NCI-H82 (cell line): ENCODE results near the gene LSAMP.
A peak's percentile ranks its signal among the peaks of the same experiment; 100 is the strongest.

ENCODE experiments used
- DNase-seq: peaks from one replicate; lab custom pipeline; 2025; lab: John Stamatoyannopoulos, UW

LSAMP gene

GRCh38 chr3:116432795-116433194, 12.5 kb downstream of the LSAMP start:
- DNase-seq, result no peak

- peak; percentile 8 for DNase-seq
These were observed 15.6 kb downstream of the LSAMP start for GRCh38 chr3:116429479-116430269.

GRCh38 chr3:116426036-116426435, 19.3 kb downstream of the LSAMP start:
- no peak for DNase-seq

- DNase-seq, result no peak
These were observed 20.2 kb downstream of the LSAMP start for GRCh38 chr3:116425126-116425525.

- no peak for DNase-seq
These were observed 21.3 kb downstream of the LSAMP start for GRCh38 chr3:116423945-116424344.

GRCh38 chr3:116423374-116423773, 21.9 kb downstream of the LSAMP start:
- DNase-seq, result peak; percentile 97

- DNase-seq, result peak; percentile 80
These were observed 28.1 kb downstream of the LSAMP start for GRCh38 chr3:116417151-116417550.

GRCh38 chr3:116413319-116413718, 32.0 kb downstream of the LSAMP start:
- DNase-seq, result peak; percentile 19

GRCh38 chr3:116408473-116408872, 36.8 kb downstream of the LSAMP start:
- DNase-seq, result no peak

GRCh38 chr3:116405231-116405630, 40.1 kb downstream of the LSAMP start:
- no peak for DNase-seq

- no peak for DNase-seq
These were observed 45.5 kb downstream of the LSAMP start for GRCh38 chr3:116399701-116400226.

GRCh38 chr3:116394365-116394764, 50.9 kb downstream of the LSAMP start:
- no peak for DNase-seq

- no peak for DNase-seq
These were observed 52.1 kb downstream of the LSAMP start for GRCh38 chr3:116393199-116393598.

- DNase-seq, result no peak
These were observed 53.0 kb downstream of the LSAMP start for GRCh38 chr3:116392291-116392690.

GRCh38 chr3:116391296-116392201, 53.7 kb downstream of the LSAMP start:
- DNase-seq, result no peak

GRCh38 chr3:116390318-116390717, 55.0 kb downstream of the LSAMP start:
- DNase-seq, result no peak

- peak; percentile 81 for DNase-seq
These were observed 56.4 kb downstream of the LSAMP start for GRCh38 chr3:116388867-116389385.

- DNase-seq, result no peak
These were observed 59.1 kb downstream of the LSAMP start for GRCh38 chr3:116386168-116386567.

- DNase-seq, result no peak
These were observed 60.6 kb downstream of the LSAMP start for GRCh38 chr3:116384717-116385116.

GRCh38 chr3:116378077-116378476, 67.2 kb downstream of the LSAMP start:
- no peak for DNase-seq

GRCh38 chr3:116374901-116375300, 70.4 kb downstream of the LSAMP start:
- DNase-seq, result no peak

GRCh38 chr3:116367761-116368395, 77.4 kb downstream of the LSAMP start:
- no peak for DNase-seq
